Activated CD4-positive, CD25-positive, alpha-beta regulatory T cell treated with anti-CD3 and anti-CD28 coated beads, Interleukin-2, amount 50 U/mL, for 72 hours (primary cell): Measurements from ENCODE around the gene TSSK6.
"Not testable (repeated sequence)": the region's sequence is repeated elsewhere in the genome, so short reads cannot be mapped to it uniquely, and the experiment has no call there.

Experiments used
- DNase-seq: peaks from one replicate; pipeline ENCODE4 v3.0.0; 2021

The TSSK6 gene

DNA sequence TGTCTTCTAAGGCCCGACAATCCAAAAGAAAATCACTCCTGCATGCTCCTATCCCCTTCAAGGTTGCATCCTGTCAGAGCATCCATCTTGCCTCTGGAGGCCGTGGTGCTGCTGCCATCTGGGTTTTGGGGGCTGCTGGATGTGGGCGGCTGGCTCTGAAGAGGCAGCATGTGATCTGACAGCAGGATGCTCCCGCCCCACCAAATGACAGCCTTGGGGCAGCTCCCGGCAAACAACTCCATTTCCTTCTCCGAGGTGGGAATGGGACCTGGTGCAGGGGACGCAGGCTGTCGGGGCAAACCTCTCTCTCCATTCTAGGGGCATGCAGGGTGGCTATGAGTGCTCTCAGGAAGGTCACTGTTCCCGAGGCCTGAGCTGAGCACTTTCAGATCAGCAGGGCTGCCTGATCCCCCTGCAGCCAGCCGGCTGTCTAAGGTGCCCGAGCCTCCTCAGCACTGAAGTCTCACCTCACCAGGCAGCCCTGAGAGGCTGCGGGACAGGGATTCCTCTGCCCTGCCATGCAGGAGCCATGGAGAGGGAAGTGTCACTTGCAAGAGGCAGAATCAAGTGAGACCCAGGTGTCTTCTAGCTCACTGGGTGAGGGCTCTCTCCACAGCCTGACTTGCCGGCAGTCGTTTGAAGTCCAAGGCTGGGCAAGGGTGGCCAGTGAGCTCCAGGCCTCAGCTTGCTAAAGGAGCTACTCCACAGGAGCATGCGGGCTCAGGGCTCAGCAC, 28.8 kb downstream of the TSSK6 start:
- DNase-seq = no peak

DNA sequence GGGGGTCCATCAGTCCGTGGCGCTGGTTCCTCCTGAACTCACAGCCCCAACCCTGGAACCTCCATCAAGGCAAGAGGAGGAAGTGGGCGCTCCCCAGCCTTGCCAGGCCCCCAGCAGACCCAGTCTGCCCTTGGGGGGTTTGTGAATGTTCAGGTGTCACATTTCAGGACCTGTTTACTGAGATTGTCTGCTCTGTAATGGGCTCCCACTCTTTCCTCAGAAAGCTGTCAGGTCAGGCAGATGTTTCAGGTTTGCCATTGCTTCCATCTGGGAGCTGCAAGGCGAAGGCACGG, 29.4 kb downstream of the TSSK6 start:
- no peak for DNase-seq

DNA sequence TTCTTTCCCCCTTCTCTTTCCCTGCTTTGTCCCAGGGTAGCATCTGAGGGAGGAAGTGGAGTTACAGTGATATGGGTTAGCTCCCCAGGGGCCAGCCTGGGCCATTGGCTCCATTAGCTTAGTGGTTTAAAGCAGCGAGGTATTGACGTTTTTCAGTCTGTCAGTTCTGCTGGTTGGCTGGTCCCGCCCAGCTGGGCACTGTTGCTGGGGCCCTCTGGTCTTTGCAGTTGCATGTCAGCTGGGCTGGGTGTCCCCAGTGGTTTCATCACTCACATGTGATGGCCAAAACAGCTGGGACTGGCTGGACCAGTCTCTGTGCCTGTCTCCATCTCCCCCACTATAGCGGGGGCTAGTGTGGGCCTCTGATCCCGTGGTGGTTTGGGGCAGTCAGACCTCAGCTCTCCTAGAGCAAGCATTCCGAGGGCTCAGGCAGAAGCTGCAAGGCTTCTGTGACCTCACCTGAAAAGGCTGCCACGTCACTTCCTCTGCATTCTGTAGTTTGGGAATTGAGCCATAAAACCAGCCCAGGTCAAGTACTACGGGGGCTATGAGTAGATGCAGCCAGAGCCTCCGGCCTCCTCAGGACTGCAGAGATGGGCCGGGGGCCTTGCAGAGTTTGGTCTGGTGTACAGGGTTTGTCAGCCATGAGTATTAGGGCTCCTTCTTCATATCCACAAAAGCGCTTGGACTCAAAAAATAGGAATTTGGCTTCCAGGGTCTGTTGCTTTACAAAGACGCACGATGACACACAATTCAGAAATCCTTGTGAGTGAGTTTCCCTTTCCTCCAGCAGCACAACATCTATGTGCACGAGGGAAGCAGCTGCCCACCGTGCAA, 30.0 kb downstream of the TSSK6 start:
- no peak for DNase-seq

DNA sequence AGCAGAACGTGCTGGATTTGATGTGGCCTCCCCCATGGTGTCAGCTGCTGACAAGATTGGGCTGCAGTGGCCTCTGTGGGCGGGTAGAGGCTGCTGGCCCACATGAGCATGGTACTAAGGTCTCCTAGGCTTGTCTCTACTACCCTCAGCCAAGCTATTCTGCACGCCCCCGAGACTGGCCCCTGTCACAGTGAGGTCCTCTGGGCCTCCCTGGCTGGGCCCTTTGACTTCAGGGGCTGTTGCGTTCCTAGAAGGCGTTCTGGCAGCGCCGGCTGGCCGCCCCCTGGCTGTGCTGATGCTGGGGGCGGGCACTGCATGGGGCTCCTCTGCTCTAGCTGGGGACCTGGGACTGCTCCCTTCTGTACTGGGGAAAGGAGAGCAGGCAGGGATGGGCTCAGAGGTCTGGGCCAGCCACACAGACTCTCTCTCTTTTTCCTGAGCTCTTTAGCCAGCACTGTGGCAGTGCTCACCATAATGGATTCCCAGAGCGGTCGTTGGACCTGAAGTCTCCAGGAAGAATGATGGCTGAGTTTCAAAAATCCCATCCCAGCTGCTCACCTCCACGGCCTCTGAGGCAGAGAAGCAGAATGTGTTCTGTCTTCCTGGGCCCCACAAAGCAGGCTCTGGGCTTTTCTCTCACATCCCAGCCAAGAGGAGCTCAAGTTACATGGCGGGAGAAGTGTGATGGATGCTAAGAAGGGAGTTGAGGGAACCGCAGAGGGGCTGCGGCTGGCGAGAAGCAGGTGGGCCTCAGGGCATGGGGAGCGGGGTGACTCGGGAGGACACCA, 32.3 kb downstream of the TSSK6 start:
- no peak for DNase-seq

DNA sequence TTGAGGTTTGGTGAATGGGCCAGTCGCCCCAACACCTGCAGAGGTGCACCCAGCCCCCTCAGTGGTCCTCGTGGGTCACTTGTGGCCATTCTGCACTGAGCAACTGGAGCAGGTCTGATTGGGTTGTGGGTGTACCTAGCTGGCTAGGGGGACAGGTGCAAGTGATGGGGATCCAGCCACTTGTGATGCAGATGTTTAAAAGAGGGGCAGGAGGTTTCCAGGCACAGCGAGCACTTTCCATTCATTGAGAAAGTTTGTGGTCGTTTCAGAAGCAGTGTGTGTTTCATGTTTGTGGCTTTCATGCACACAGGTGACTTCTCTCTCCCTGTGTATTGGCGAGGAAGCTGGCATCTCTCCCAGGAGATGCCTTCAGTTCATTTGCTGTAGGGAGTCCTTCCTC, 34.7 kb downstream of the TSSK6 start:
- no peak for DNase-seq

DNA sequence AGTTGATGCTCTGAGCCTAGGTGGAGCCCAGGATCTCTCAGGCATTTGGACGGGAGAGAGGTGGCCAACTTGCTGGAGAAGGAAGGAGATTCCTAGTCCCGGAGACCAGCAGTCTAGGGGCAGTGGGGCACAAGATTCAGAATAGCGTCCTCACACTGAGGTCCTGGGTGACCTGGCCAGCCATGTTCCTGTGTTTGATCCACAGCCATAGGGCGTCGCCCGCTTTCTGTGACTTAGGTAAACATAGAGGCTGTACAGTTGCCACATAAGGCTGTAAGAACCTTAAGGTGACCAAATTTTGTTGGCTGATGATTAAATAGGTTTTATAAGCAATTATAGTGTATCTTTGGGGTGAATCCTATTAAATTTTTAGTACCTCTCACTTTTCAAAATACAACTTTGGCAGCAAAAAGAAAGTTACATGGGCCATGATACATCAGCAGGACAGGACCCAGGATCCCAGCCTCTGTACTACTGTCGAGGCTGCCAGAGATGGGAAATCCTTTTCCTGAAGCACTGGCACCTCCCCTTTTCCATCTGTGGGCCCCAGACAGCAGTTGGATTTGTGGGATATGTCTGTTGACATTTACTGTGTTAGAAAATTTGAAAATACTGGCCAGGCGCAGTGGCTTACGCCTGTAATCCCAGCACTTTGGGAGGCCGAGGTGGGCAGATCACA, 37.5 kb downstream of the TSSK6 start:
- no peak for DNase-seq

DNA sequence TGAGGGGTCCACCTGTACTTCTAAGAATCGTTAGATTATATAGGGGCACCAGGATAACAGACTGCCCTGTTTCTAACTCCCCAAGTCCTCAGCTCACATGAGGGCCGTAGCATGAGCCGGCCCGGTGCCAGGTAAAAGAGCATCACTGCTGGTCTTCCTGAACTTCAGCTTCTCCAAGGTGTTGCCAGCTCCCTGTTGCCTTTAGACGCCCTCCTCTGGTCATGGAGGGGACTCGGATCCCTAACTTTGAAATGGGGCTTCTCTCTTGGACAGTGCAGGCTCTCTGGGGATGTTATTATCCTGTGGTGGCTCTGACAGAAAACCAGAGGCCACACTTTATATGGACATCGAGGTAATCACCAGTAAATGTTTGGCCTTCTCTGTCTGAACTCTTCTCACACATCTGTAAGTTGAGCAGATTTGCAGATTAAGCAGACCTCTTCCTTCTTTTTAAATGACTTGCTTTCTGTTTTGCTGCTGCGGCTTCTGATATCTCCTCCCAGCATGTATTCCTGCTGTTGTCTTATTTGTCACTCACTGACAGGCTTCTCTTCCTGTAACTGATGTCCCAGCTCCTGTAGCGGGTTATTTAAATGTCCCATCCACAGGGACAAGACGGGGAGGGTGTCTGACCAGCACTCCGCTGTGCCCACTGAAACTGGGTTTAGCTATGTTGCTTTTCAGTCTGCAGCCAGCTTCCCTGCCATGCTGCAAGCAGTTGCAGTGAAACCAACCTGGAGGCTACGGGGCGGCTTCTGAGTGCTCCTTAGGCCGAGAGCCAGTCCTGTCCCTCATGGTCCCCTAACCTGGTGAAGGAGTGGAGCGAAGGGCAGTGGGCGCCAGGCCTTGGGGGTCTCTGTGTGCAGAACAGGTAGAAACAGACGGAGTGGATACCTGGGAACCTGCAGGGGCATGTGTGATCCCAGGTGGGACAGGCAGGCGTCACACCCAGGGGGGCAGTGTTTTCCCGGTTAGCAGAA, 39.2 kb downstream of the TSSK6 start:
- no peak for DNase-seq

DNA sequence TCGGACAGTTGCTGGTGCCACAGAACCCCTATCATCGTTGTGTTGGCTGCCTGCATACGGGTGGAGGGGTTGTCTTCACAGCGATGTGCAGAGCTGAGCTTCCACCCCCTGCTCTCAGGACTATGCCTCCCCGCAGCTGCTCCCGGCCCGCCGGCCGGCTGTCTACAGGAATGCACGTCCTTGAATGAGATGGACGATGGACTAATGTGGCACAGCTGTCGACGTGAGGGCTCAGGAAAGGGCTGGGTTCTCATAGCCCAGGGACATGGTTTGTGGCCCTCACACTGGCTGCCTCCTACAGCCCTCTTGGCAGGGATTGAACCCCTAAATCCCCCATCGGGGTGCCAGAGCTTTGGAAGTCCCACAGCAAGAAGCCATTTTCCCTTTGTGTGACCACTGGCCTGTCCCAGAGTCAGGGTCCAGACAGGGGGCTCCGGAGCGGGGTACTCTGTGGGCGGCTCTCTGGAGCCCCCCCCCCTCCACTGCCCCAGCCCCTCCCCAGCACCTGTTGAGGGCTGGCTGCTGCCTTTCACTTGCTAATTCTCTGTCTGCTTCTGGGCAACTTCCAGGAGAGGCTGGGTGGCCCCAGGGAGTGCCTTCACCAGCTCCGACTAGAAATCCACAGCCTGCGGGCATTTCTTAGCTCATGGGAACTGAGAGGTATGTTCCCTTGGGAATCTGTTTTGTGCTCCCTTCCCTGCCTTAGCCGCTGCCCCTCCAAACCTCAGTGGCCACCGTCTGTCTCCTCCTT, 40.2 kb downstream of the TSSK6 start:
- DNase-seq = no peak

DNA sequence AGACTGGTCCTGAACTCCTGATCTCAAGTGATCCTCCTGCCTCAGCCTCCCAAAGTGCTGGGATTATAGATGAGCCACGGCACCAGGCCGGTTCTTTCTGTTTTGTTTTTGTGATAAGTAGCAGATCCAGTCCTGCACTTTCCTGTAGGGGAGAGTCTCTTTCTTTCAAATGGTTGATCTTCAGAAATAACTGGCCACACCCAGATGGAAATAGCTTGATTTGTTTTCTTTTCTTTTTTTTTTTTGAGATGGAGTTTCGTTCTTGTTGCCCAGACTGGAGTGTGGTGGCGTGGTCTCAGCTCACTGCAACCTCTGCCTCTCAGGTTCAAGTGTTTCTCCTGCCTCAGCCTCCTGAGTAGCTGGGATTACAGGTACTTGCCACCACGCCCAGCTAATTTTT, 43.2 kb downstream of the TSSK6 start:
- not testable (repeated sequence) for DNase-seq

DNA sequence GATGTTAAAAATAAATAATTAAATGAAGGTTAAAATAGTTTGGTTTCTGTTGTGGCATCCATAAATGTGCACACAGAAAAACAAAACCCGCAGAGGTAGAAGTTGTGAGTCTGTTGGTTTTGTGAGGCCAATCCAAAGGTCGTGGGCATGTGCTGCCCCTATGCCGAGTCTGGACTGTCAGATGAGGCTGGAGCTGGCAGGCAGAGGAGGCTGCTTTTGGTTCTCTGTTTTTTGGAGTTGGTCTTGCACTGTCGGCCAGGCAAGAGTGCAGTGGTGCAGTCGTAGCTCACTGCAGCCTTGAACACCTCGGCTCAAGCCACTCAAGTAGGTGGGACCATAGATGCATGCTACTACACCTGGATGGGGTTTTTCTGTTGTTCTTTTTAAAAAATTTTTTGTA, 43.7 kb downstream of the TSSK6 start:
- DNase-seq = no peak

DNA sequence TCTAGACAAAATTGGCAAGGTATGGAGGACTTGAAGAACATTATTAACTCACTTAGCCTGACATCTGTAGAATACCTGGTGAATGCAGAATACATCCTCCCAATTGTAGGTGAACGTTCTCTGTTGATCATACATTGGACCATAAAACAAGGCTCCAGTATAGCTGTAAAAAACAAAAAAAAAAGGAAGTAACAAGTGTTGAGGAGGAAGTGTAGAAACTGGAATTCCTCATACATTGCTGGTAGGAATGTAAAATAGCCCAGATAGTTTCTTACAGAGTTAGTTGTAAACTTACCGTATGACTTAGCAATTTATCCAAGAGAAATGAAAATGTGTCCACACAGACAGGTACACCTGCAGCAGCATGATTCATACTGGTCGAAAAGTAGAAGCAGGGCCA, 44.8 kb downstream of the TSSK6 start:
- no peak for DNase-seq

DNA sequence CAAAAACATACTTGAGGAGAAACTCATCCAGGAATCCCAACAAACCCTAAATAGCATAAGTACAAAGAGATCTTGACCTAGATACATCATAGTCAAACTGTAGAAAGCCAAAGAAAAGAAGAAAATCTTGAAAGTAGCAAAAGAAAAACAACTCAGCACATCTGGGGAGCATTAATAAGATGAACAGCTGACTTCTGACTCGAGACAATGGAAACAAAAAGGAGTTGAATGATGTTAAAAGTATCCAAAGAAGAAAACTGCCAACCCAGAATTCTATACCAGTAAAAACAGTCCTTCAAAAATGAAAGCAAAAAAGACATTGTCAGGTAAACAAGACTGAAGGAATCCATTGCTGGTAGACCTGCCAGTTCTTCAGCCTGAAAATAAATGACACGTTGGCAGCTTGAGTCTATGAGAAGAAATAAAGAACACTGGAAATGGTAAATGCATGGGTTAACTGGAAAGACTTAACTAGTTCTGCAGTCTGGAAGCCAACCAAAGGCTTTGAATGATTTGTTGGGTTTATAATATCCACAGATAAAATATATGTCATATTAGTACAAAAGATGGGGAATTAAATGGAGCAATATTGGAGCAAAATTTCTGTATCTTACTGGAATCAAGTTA, 46.8 kb downstream of the TSSK6 start:
- DNase-seq = no peak

DNA sequence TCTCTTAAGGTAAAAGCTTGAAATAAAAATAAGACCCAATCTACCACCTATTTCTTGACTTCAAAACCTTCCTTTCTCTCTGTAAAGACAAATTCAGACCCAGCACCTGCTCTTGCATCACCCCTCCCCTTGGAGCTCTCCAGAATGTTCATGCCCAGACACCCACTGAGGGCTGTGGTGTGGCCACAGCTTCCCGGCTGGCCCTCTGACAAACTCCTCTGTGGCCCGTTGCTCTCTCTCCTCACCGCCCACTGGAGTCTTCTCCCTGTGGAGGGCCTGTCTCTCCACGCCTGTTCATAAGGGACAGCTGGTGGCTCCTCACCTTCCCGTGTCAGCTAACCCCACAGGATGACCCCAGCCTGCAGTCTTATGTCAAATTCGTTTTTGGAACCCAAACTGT, 49.1 kb downstream of the TSSK6 start:
- no peak for DNase-seq

DNA sequence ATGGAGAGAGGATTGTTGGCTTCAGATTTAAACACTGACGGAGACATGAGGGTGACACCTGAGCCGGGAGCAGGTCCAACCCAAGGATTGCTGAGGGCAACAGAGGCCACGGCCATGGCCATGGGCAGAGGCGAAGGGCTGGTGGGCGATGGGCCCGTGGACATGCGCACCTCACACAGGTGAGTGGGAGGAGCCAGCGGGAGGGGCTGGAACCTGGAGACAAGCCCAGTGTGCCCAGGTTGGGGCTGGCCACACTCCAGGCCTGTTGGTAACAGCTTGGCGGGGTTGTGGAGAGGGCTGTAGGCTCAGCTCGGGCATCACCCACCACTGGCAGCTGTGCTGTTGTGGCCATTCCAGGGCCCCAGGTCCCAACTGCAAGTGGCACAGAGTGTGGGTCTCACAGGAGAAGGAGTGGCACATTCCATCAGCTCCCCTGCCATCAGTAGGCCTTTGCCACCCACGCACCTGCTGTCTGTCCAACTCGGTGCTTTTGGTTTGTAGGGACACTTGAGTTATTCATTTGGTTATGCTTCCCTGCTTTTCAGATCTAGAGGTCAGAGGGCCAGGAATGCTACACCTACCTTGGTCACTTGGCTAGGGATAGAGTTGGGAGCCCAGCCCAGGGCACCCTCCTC, 49.8 kb downstream of the TSSK6 start:
- no peak for DNase-seq

DNA sequence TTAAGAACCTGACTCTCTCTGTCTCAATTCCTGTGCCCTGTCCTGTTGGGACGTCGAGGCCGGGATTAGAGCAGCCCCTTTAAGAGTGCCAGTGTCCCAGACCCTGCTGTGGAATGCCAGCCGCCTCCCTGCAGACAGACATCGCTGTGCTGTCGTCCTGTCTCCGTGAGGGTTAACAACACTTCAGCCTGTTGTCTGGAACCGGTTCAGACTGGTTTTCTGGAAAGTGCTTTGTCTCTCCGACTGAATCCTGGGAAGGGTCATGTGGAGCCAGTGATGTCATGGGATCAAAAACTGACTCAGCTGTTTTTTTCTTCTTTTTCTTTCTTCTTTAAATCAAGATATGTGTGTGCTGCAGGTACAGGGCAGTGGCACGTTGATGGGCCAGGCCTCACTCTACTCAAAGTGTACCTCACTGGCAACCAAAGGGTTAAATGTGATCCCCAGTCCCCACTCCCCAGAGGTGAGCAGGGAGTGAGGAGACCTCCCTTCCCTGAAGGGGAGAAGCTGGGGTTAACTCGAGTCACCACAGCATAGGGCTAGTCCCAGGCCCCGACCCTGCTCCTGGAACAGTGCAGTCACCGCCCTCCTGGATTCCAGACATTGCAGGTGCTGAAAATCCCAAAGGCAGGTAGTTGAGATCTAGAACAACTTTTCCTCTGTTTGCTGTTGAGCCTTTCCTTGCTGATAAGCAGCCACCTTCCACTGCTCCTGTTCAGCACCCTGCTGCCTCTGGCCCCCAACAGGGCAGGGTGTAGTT, 50.8 kb downstream of the TSSK6 start:
- DNase-seq = no peak
